NCI-H2227 (cell line): Measurements from ENCODE around the gene KRTAP21-3.

ENCODE experiments used
- DNase-seq: peaks from one replicate; lab custom pipeline; 2025; ENCODE audit not compliant: unreplicated experiment; lab: John Stamatoyannopoulos, UW

The KRTAP21-3 gene

DNA sequence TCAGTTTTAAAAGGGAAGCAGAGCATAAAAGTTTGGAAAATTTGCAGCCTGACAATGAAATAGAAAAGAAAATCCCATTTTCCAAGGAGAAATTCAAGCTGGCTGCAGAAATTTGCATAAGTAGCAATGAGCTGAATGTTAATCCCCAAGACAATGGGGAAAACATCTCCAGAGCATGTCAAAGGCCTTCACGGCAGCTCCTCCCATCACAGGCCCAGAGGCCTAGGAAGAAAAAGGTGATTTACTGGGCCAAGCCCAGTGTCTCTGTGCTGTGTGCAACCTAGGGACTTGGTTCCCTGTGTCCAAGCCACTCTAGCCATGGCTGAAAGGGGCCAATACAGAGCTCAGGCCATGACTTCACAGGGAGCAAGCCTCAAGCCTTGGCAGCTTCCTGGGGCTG, 49.8 kb downstream of the KRTAP21-3 start:
- DNase-seq: no peak
